H54 (cell line): ENCODE measurements around the gene SLC38A10.

Experiments used
- DNase-seq: peaks from one replicate; pipeline ENCODE4 v3.0.0; 2011; ENCODE audit warnings: low spot score, mixed read lengths; ENCODE audit not compliant: insufficient read length
- FAIRE-seq: peaks from 3 replicates; lab custom pipeline; 2011; peaks lifted over from hg19 to GRCh38; lab: Jason Lieb, UNC
- POLR2A ChIP-seq: IDR thresholded peaks from 2 replicates; pipeline ENCODE4 v1.6.1; 2011; ENCODE audit warnings: low read depth, mild to moderate bottlenecking, low read length

Gene SLC38A10

DNA sequence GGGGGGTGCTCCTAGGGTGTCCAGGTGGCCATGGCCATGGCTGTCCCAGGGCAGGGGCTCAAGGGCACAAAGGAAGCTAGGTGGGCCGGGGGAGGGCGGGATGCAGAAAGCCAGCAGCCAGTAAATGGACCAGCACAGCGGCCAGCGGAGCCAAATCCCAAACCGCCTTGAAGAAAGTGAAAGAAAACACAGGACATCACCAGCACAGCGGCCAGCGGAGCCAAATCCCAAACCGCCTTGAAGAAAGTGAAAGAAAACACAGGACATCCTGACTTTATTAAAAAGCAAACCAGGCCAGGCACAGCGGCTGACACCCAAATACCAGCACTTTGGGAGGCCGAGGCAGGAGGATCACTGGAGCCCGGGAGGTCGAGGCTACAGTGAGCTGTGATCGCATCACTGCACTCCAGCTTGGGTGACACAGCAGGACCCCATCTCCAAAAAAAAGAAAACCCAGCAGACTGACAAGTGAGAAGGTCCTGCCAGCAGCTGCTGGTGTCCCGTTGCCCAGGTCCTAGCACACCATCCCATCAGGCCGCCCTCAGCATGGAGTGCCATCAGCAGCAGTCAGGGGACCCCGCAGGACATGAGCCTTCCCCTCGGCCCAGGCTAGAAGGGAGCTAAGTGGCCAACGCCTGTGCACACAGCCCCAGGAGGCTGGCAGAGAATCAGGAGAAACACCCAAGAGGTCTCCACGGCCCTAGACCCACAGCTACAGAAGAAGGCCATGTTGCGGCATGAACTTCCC is 17.0 kb downstream of the SLC38A10 start:
- FAIRE-seq = no peak
- no peak for TF ChIP-seq POLR2A
- DNase-seq = no peak

- DNase-seq = no peak
- TF ChIP-seq POLR2A = no peak
- no peak for FAIRE-seq
These were observed 17.7 kb downstream of the SLC38A10 start for GRCh38 chr17:81277421-81277820.

GRCh38 chr17:81276781-81277180 is 18.3 kb downstream of the SLC38A10 start:
- TF ChIP-seq POLR2A = no peak
- FAIRE-seq = no peak
- DNase-seq = no peak

DNA sequence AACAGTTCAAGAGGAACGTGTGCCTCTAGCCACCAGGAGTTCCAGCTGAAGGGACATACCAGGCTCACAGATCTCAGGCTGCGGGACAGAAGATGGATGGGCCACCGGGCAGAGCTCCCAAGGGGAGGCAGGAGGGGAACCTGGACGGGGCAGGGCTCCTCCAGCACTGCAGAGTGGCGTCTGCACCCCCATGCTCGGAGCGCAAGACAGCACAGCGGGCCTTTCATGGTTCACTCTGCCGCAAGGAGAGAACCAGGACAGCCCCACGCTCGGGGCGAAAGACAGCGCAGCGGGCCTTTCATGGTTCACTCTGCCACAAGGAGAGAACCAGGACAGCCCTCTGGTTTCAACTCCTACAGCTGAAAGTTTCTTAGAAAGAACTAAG is 20.6 kb downstream of the SLC38A10 start:
- no peak for FAIRE-seq
- no peak for TF ChIP-seq POLR2A
- no peak for DNase-seq

DNA sequence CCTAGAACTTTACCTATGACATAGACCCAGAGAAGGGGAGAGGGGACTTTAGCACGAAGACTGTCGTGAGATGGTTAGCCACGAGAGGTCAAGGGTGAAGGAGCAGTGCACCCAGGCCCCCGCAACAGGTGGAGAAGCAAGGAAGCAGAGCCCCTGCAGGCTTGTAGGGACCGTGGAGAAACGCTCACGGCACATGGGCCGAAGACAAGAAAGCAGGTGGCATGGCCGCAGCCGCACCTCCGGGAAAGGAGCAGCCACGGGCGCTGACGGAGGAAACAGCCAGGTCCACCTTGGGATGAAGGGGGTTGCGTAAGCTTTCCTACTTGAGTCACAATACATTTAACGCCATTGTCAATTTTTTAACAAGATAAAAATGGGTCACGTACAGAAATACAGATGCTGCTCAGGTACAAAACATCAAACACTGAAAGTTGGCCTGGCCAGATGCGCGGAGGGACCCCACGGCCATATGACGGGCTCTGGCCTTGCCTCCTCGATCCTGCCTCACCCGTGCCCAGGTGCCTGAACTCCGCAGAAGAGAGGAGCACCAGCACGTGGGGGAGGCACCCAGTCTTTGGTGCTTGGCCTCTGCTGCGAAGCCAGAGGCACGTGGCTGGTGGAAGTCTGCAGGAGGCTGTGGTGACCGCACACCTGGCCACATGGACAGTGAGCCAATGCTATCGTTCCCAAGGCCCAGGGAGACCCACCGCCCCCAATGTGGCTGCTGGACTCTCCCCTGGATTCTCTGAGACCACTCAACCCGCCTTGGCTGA is 21.2 kb downstream of the SLC38A10 start:
- TF ChIP-seq POLR2A = no peak
- no peak for FAIRE-seq
- DNase-seq = no peak

GRCh38 chr17:81272616-81273015 is 22.5 kb downstream of the SLC38A10 start:
- no peak for TF ChIP-seq POLR2A
- no peak for DNase-seq
- FAIRE-seq = no peak

- TF ChIP-seq POLR2A = no peak
- FAIRE-seq (no peak), DNase-seq (no peak)
These were observed 23.9 kb downstream of the SLC38A10 start for GRCh38 chr17:81271226-81271625.

DNA sequence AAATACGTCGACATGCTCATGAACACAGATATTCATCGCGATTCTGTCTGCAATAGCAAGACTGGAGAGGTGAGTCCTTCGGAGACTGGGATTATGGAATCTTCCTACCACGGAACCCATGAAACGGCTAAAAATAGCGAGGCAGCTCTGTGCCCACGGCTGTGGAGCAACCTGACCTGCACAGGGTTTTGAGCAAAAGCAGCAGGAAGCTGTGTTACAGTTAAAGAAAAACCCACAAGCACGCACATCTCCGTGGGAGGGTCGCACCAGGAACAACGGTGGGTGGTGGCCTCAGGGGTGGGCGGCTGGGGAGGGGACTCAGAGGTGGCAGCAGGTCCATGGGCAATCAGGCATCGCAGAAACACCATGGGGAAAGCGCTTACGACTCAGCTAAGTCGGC is 24.8 kb downstream of the SLC38A10 start:
- no peak for TF ChIP-seq POLR2A
- DNase-seq = no peak
- no peak for FAIRE-seq

GRCh38 chr17:81267390-81268067 is 27.6 kb downstream of the SLC38A10 start:
- TF ChIP-seq POLR2A = no peak
- no peak for FAIRE-seq
- DNase-seq = no peak

DNA sequence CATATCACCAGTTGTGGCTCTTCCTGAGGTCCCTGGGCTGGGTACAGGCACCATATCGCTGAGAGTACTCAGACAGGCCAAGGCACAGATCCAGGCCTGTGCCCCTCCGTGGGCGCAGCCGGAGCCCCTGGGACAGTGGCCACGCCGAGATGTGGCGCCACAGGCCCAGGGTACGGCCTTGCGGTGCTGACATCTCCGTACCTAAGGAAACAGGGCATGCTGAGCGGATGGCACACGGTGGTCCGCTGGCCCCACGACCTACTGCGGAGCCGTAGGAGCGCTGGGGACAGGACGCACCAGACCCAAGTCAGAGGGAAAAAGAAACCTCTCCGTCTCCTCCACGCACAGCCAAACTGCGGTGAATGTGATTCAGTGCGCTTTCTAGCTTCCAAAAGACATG is 29.5 kb downstream of the SLC38A10 start:
- TF ChIP-seq POLR2A = no peak
- DNase-seq (no peak), FAIRE-seq (no peak)

DNA sequence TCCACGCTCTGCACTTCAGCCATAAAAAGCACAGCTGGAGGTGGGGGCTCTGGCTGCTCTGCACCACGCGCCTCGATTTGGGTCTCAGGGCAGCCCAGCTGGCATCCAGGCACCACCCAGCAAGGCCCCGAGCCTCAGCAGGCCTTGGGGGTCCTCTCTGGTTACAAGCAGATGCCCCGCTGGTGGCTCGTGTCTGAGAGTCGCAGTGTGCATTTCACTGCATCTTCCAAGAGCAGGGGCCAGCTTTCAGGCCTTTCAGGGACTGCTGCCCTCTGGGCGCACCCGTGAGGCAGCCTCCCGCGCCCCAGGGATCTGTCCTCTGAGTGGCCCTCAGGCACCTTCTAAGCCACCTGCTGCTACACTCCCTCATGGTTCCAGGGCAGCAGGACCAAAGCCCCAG is 30.5 kb downstream of the SLC38A10 start:
- DNase-seq (no peak), FAIRE-seq (no peak)
- TF ChIP-seq POLR2A = no peak

GRCh38 chr17:81263371-81264181 is 31.5 kb downstream of the SLC38A10 start:
- no peak for FAIRE-seq

GRCh38 chr17:81261582-81262336 is 33.3 kb downstream of the SLC38A10 start:
- no peak for FAIRE-seq
- TF ChIP-seq POLR2A = no peak
- DNase-seq = no peak

More at GRCh38 chr17:81263371-81264181, 31.5 kb downstream of the SLC38A10 start:
- no peak for TF ChIP-seq POLR2A
- no peak for DNase-seq

GRCh38 chr17:81261096-81261495 is 34.0 kb downstream of the SLC38A10 start:
- no peak for FAIRE-seq
- no peak for DNase-seq
- TF ChIP-seq POLR2A = no peak
